Measurements from ENCODE around the gene KCTD16. TPM values are rescaled to one million over a fixed set of nuclear protein-coding genes. Genes with fewer than 3 reads are reported as not detected.

KCTD16 gene
- total and polyA plus RNA-seq, 2 donors (not counting 1 experiment from before 2014, with no cell fraction given) = not detected

GRCh38 chr5:144418719-144419118 is 248.0 kb downstream of the KCTD16 start:
- no peak overlapping the region for H3K27ac ChIP-seq (ENCODE audit: low read length in 2 of 2)
- TF ChIP-seq EZH2 (IDR thresholded peaks at IDR 0.05; ENCODE audit: borderline replicate concordance, insufficient read depth, low read depth, low read length, poor library complexity, severe bottlenecking) (no peak), CTCF (IDR thresholded peaks at IDR 0.05) (no peak)
- no peaks in the 10 kb centered on the region for H4K20me1 ChIP-seq (ENCODE audit: control insufficient read depth, insufficient read depth, low read length, poor library complexity, severe bottlenecking)
- no peaks in the 10 kb centered on the region for H3K27me3 Mint-ChIP-seq
- H3K4me1 Mint-ChIP-seq = no peaks in the 10 kb centered on the region
- no peaks in the 10 kb centered on the region for H3K36me3 ChIP-seq (replicated peaks in 1 of 2; ENCODE audit: control extremely low read depth in 1 of 2, control insufficient read depth in 1 of 2, extremely low read depth in 1 of 2, insufficient read depth in 2 of 2, low read length in 1 of 2)
- ATAC-seq (ENCODE audit: low read depth) = no peak
- H3K9me3 ChIP-seq (ENCODE audit: control extremely low read depth in 1 of 3, control insufficient read depth in 2 of 3, insufficient read depth in 1 of 3, low read length in 2 of 3) = no peaks in the 10 kb centered on the region
- CTCF ChIA-PET = no interaction called here
- H3K79me2 ChIP-seq (ENCODE audit: control insufficient read depth, insufficient read depth, low read length) = no peaks in the 10 kb centered on the region
- no CpG with 5 or more reads among the region's 3 CpGs for WGBS (ENCODE audit: insufficient coverage)
- no peak overlapping the region for H3K27ac Mint-ChIP-seq
- H3K4me1 ChIP-seq (ENCODE audit: control insufficient read depth in 2 of 2, insufficient read depth in 2 of 2, low read length in 2 of 2) = no peaks in the 10 kb centered on the region
- peaks cover 4% of the 10 kb centered on the region for H3K9me3 Mint-ChIP-seq (ENCODE audit: insufficient read depth)
- H3K4me3 ChIP-seq (ENCODE audit: control extremely low read depth in 1 of 5, extremely low read depth in 1 of 5, insufficient read depth in 1 of 5, low read depth in 2 of 5, low read length in 4 of 5) = no peak overlapping the region
- intact Hi-C loops (cut with micrococcal nuclease) = no loop called here
- H3K4me3 Mint-ChIP-seq = no peak overlapping the region
- POLR2A ChIA-PET = no interaction called here
- H3K4me2 ChIP-seq (replicated peaks; ENCODE audit: low read depth, low read length, poor library complexity, severe bottlenecking) = no peak overlapping the region
- no peak overlapping the region for H2AFZ ChIP-seq (ENCODE audit: insufficient read depth, low read depth, low read length, poor library complexity, severe bottlenecking)
- no peak for DNase-seq
- no peak overlapping the region for H3K9ac ChIP-seq (ENCODE audit: low read length)
- no peaks in the 10 kb centered on the region for H3K27me3 ChIP-seq (replicated peaks in 1 of 4; ENCODE audit: control extremely low read depth in 1 of 4, control insufficient read depth in 3 of 4, insufficient read depth in 4 of 4, low read length in 3 of 4)

GRCh38 chr5:144421411-144421810 is 250.7 kb downstream of the KCTD16 start:
- TF ChIP-seq EZH2 (IDR thresholded peaks at IDR 0.05; ENCODE audit: borderline replicate concordance, insufficient read depth, low read depth, low read length, poor library complexity, severe bottlenecking) (no peak), CTCF (IDR thresholded peaks at IDR 0.05) (no peak)
- no peaks in the 10 kb centered on the region for H3K79me2 ChIP-seq (ENCODE audit: control insufficient read depth, insufficient read depth, low read length)
- Mint-ChIP-seq H3K4me3 (no peak overlapping the region), H3K27me3 (no peaks in the 10 kb centered on the region), H3K9me3 (ENCODE audit: insufficient read depth) (no peaks in the 10 kb centered on the region), H3K27ac (no peak overlapping the region), H3K4me1 (no peaks in the 10 kb centered on the region)
- H3K4me3 ChIP-seq (ENCODE audit: control extremely low read depth in 1 of 5, extremely low read depth in 1 of 5, insufficient read depth in 1 of 5, low read depth in 2 of 5, low read length in 4 of 5) = no peak overlapping the region
- H3K4me1 ChIP-seq (ENCODE audit: control insufficient read depth in 2 of 2, insufficient read depth in 2 of 2, low read length in 2 of 2) = no peaks in the 10 kb centered on the region
- ATAC-seq (ENCODE audit: low read depth) (no peak), DNase-seq (no peak)
- ChIA-PET POLR2A (no interaction called here), CTCF (no interaction called here)
- no peak overlapping the region for H3K27ac ChIP-seq (ENCODE audit: low read length in 2 of 2)
- H4K20me1 ChIP-seq (ENCODE audit: control insufficient read depth, insufficient read depth, low read length, poor library complexity, severe bottlenecking) = no peaks in the 10 kb centered on the region
- no peaks in the 10 kb centered on the region for H3K9me3 ChIP-seq (ENCODE audit: control extremely low read depth in 1 of 3, control insufficient read depth in 2 of 3, insufficient read depth in 1 of 3, low read length in 2 of 3)
- no peak overlapping the region for H3K4me2 ChIP-seq (replicated peaks; ENCODE audit: low read depth, low read length, poor library complexity, severe bottlenecking)
- intact Hi-C loops (cut with micrococcal nuclease) = no loop called here
- no peak overlapping the region for H2AFZ ChIP-seq (ENCODE audit: insufficient read depth, low read depth, low read length, poor library complexity, severe bottlenecking)
- WGBS (ENCODE audit: insufficient coverage) = 79% methylated on average over 3 of the region's 6 CpGs
- no peaks in the 10 kb centered on the region for H3K36me3 ChIP-seq (replicated peaks in 1 of 2; ENCODE audit: control extremely low read depth in 1 of 2, control insufficient read depth in 1 of 2, extremely low read depth in 1 of 2, insufficient read depth in 2 of 2, low read length in 1 of 2)
- H3K27me3 ChIP-seq (replicated peaks in 1 of 4; ENCODE audit: control extremely low read depth in 1 of 4, control insufficient read depth in 3 of 4, insufficient read depth in 4 of 4, low read length in 3 of 4) = no peaks in the 10 kb centered on the region
- H3K9ac ChIP-seq (ENCODE audit: low read length) = no peak overlapping the region
